ENCODE measurements around the gene COG4. TPM values are rescaled to one million over a fixed set of nuclear protein-coding genes. Genes with fewer than 3 reads are reported as not detected.

Gene COG4
- polyA plus RNA-seq, 3 donors, result 37.6 to 40.6 (median 40.1) TPM

DNA sequence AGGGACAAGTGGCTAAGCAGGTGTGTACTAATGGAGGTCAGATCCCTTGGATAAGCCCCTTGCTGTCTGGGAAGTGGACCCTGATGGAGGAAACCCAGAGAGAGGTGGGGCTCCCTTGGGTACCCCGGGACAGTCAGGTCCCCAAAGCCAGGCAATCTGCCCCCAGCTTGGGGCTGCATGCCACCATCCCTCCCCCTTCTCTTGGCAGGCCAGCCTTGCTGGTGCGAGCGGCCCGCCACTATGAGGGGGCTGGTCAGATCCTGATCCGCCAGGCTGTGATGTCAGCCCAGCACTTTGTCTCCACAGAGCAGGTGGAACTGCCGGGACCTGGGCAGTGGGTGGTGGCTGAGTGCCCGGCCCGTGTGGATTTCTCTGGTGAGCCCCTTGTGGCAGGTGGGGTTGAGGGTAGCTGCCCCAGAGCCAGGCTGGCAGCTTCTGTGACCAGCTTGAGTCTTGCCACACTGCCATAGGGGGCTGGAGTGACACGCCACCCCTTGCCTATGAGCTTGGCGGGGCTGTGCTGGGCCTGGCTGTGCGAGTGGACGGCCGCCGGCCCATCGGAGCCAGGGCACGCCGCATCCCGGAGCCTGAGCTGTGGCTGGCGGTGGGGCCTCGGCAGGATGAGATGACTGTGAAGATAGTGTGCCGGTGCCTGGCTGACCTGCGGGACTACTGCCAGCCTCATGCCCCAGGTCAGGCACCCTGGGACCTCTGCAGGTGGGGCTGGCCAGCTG is 48.9 kb downstream of the COG4 start:
- Mint-ChIP-seq H3K27ac (no peak overlapping the region), H3K4me3 (no peak overlapping the region), H3K4me1 (peaks cover 23% of the 10 kb centered on the region), H3K27me3 (ENCODE audit: low read depth in 3 of 3) (no peaks in the 10 kb centered on the region), H3K9me3 (no peaks in the 10 kb centered on the region), H3K36me3 (peaks cover 23 to 62% of the 10 kb centered on the region in 2 donors)
- Histone ChIP-seq H3K9ac (ENCODE audit: insufficient read depth, low read length, poor library complexity, severe bottlenecking) (no peak overlapping the region), H3K4me3 (replicated peaks in 1 of 3; ENCODE audit: low read depth in 2 of 3, low read length in 3 of 3) (no peak overlapping the region), H3K4me2 (replicated peaks; ENCODE audit: extremely low read depth, low read length, poor library complexity, severe bottlenecking) (no peak overlapping the region), H2AFZ (ENCODE audit: insufficient read depth, low read depth, low read length, poor library complexity, severe bottlenecking) (no peak overlapping the region), H3K27ac (ENCODE audit: low read depth in 1 of 2, low read length in 2 of 2) (no peak overlapping the region), H3K9me3 (replicated peaks in 1 of 2; ENCODE audit: control insufficient read depth in 1 of 2, insufficient read depth in 1 of 2, low read length in 2 of 2) (no peaks in the 10 kb centered on the region), H4K20me1 (ENCODE audit: insufficient read depth, low read length) (no peaks in the 10 kb centered on the region), H3K36me3 (replicated peaks in 1 of 2; ENCODE audit: control insufficient read depth in 1 of 2, insufficient read depth in 2 of 2, low read length in 2 of 2) (peaks cover 31 to 55% of the 10 kb centered on the region in 2 donors), H3K4me1 (ENCODE audit: control insufficient read depth in 1 of 2, insufficient read depth in 2 of 2, low read length in 2 of 2) (peaks cover 13 to 14% of the 10 kb centered on the region in 2 donors), H3K27me3 (ENCODE audit: control insufficient read depth in 2 of 2, insufficient read depth in 2 of 2, low read length in 2 of 2) (no peaks in the 10 kb centered on the region), H3K79me2 (ENCODE audit: insufficient read depth, low read length) (no peaks in the 10 kb centered on the region)
- TF ChIP-seq, protein P1, sequence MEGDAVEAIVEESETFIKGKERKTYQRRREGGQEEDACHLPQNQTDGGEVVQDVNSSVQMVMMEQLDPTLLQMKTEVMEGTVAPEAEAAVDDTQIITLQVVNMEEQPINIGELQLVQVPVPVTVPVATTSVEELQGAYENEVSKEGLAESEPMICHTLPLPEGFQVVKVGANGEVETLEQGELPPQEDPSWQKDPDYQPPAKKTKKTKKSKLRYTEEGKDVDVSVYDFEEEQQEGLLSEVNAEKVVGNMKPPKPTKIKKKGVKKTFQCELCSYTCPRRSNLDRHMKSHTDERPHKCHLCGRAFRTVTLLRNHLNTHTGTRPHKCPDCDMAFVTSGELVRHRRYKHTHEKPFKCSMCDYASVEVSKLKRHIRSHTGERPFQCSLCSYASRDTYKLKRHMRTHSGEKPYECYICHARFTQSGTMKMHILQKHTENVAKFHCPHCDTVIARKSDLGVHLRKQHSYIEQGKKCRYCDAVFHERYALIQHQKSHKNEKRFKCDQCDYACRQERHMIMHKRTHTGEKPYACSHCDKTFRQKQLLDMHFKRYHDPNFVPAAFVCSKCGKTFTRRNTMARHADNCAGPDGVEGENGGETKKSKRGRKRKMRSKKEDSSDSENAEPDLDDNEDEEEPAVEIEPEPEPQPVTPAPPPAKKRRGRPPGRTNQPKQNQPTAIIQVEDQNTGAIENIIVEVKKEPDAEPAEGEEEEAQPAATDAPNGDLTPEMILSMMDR (IDR thresholded peaks at IDR 0.05), result no peak
- WGBS (ENCODE audit: insufficient coverage), result 97% methylated on average over 21 of the region's 22 CpGs
- DNase-seq, result no peak
- intact Hi-C loops (cut with micrococcal nuclease), result no loop called here

DNA sequence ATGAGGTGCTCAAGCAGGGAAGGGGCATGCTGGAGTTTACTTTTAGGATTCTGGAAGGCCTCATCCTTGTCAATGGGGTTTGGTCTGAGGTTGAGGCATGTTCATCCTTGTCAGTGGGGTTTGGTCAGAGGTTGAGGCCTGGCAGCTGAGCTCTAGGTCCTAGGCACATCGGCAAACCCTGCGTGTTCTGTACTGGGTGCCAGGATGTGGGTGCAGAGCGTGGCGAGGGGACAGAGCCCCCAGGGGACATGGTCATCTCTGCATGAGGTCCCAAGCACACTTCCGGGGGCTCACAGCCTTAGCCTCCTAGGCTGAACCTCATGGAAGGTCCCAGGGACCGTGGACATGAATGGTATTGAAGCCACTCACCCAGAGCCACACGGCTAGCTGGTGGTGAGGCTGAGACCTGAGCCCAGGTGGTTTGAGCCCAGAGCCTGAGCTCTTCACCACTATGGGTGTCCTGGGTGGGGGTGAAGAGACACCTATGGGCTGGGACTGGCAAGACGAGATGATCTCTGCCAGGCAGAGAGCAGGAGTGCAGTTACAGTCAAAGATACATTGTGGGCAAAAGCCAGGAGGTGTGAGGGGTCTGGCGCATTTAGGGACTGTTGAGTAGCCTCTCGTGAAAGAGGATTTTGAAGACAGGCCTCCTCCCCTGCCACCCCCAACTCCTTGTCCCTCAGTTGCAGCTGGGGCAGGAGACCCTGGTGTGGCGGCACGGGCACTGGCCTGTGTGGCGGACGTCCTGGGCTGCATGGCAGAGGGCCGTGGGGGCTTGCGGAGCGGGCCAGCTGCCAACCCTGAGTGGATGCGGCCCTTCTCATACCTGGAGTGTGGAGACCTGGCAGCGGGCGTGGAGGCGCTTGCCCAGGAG is 49.7 kb downstream of the COG4 start:
- Histone ChIP-seq H3K9ac (ENCODE audit: insufficient read depth, low read length, poor library complexity, severe bottlenecking) (no peak overlapping the region), H3K4me2 (replicated peaks; ENCODE audit: extremely low read depth, low read length, poor library complexity, severe bottlenecking) (no peak overlapping the region), H3K27me3 (ENCODE audit: control insufficient read depth in 2 of 2, insufficient read depth in 2 of 2, low read length in 2 of 2) (no peaks in the 10 kb centered on the region), H3K36me3 (replicated peaks in 1 of 2; ENCODE audit: control insufficient read depth in 1 of 2, insufficient read depth in 2 of 2, low read length in 2 of 2) (peaks cover 23 to 47% of the 10 kb centered on the region in 2 donors), H3K79me2 (ENCODE audit: insufficient read depth, low read length) (no peaks in the 10 kb centered on the region), H3K4me1 (ENCODE audit: control insufficient read depth in 1 of 2, insufficient read depth in 2 of 2, low read length in 2 of 2) (peaks cover 13 to 14% of the 10 kb centered on the region in 2 donors), H2AFZ (ENCODE audit: insufficient read depth, low read depth, low read length, poor library complexity, severe bottlenecking) (no peak overlapping the region), H3K9me3 (replicated peaks in 1 of 2; ENCODE audit: control insufficient read depth in 1 of 2, insufficient read depth in 1 of 2, low read length in 2 of 2) (no peaks in the 10 kb centered on the region), H4K20me1 (ENCODE audit: insufficient read depth, low read length) (no peaks in the 10 kb centered on the region), H3K4me3 (replicated peaks in 1 of 3; ENCODE audit: low read depth in 2 of 3, low read length in 3 of 3) (no peak overlapping the region), H3K27ac (ENCODE audit: low read depth in 1 of 2, low read length in 2 of 2) (no peak overlapping the region)
- Mint-ChIP-seq H3K4me1 (peaks cover 19% of the 10 kb centered on the region), H3K4me3 (no peak overlapping the region), H3K9me3 (no peaks in the 10 kb centered on the region), H3K27me3 (ENCODE audit: low read depth in 3 of 3) (no peaks in the 10 kb centered on the region), H3K27ac (no peak overlapping the region), H3K36me3 (peaks cover 17 to 54% of the 10 kb centered on the region in 2 donors)
- intact Hi-C loops (cut with micrococcal nuclease), result no loop called here
- DNase-seq, result no peak
- 96% methylated on average over 20 of the region's 21 CpGs for WGBS (ENCODE audit: insufficient coverage)
- TF ChIP-seq, protein P1 (IDR thresholded peaks at IDR 0.05), result no peak
